ENCODE data around the gene TMEM8B.
A peak's percentile ranks its signal among the peaks of the same experiment; 100 is the strongest.

Gene TMEM8B

DNA sequence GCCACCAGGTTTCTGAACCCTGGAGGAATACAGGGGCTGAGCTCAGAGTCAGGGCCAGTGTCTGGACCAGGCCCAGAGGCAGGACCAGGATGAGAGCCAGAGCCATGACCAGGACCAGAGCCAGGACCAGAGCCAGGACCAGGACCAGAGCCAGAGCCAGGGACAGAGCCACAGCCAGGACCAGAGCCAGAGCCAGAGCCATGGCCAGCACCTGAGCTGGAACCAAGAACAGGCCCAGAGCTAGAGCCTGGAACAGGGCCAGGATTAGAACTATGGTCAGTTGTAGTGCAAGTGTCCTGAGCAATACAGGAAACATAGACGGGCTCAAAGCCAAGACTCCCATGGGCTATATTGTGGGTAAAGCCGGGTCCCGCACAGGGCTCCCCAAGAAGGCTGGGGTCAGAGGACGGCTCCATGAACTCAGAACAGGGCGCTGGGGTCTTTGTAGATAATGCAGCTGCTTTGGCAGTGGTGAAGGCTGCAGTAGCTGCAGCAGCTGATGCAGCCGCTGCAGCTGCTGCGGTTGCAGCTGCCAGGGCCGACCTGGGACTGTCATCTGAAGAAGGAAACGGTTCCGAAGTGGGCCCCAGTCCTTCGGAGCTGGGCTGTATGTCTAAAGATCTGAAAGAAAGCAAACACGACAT, 17.5 kb upstream of the TMEM8B start:
- no peak for DNase-seq

DNA sequence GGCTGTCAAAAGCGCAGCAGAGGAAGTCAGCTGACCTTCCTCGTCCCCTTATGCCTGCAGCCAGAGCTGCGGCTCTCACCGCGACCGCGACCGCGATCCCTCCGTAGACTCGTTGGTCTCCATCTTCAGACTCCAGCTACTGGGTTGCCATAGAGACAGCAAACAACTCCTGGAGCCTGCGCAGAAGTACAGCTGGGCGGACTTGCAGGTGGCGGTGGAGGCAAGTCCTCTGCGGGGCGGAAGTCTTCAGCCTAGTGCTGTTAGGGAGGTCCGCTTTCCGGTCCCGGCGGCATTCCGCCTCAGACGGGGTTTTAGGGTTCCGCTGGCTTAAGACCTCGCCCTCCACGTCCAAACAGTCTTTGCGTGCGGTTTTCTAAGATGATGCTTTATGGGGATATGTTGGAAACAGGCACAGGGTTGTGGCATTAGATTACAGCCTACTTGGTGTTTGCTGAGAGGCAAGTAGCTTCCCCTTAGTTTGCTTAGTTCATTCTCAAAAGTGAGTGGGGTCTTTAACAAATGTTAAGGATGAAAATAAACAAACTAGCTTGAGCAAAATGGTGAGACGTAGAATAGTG, 16.9 kb upstream of the TMEM8B start, which contains the start of gene SPAG8:
TSS of gene SPAG8 (minus strand) at position 238 of the 578 bp plus-strand sequence. CDS start at position 123, 115 bp downstream.
- DNase-seq: peak; percentile 94

DNA sequence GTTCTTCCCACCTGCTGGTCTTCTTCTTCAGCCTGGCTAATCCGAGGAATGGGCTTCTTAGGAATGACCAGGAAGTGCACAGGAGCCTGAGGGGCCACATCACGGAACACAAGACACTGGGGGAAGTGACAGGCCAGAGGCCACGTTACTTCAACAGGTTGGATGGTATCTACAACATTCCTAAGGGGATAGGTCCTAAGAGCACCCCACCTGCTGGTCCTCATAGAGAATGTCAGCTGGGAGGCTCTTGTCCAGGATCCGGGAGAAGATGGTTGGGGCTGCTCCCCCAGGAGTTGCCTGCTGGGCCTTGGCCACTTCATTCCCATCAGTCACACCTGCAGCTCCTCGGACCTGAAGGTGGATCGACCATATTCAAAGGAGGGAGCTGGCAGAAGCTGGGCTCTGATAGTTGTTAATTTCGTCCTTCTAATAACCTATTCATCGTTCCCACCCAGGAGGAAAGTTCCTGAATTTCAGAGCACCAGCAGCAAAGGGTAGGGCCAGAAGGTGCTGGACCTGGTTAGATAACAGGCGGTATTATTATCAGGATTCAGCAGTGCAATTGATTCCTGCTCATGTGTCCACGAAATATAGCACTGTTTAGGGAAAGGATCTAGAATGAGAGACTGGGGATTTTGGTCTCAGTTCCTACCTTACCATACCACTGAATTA, 15.5 kb upstream of the TMEM8B start:
- no peak for DNase-seq

DNA sequence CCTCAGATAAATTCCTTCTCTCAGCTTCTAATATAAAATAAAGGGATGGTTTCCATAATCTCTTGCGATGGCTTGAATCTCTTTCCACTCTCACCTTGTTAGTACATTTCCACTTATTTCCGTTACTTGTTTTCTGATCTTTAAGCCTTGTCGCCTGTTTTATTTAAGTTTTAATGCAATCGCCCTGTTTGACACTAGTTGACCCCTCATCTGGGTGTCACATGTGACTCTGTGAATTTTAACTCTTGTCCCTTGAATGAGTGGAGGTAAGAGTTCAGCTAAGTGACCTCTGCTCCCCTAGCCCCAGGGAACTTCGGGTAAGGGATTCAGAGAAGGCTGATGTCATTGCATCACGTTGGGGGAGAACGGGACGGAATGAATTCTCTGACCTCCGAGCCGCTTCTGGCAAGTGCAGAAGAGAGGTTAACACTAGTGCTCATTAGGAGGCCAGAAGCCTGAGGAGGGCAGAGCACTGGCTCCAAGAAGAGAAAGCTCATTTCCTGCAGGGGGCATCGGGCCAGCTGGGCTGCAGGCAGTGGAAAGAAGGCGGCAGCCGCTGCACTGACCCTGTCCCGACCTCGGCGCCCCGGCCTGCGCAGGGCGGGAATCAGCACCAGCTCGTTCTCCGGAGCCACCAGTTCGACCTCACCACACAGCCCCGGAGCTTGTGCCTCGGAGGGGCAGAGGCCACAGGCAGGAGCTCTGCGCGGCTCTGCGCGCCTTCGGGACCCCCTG, 14.8 kb upstream of the TMEM8B start:
- DNase-seq: peak; percentile 61

DNA sequence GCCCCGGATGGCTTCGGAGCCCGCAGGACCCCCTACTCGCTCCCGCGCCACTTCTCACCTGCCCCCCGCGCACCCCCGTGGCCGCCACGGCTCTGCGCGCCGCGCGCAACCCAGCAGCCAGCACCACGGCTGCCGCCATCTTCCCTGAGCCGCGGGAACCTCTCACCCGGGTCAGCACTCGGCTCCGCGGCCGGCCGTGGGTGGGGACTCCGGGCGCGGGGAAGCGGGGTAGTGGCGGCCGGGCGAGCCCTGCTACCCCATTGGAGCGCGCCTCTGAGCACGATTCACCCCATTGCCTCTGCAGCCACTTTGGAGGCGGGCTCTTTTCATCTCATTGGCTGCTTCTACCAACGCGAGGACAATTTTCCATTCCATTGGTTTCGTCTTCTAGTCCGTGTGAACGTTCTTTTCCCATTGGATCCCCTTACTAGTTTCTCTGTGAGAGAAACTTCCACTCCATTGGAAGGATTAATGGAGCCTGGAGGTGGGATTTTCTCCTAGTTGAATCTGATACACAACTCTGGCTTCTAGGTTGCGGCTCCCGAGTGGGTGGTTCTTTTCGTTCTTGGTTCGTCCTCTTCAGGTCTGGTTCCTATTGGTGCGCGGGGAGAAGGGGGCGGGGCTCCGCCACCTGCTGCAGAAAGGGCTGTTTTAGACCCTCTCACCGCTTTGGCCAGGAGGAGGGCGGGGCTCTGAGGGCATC, 14.0 kb upstream of the TMEM8B start, which contains the start of gene HINT2:
TSS of gene HINT2 (minus strand) at position 202 of the 703 bp plus-strand sequence. CDS start at position 139, 63 bp downstream.
- DNase-seq: peak; percentile 98

DNA sequence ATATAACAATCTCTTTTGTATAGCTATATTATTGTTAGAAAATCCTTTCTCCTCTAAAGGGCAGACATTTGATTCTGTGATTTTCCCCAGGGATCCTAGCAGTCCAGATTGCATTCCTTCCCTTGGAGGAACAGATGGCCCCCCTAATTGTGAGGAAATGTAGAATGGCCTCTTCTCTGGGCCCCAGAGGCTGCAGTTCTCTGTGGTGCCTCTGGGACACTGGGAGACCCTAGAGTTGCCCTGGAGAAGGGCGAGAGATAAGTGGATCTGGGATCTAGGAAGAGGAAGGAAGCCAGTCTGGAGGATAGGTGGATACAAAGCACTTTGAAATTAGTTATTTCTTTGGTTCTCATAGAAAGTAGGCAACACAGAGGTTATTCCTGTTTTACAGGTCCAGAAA, 12.3 kb upstream of the TMEM8B start:
- no peak for DNase-seq

DNA sequence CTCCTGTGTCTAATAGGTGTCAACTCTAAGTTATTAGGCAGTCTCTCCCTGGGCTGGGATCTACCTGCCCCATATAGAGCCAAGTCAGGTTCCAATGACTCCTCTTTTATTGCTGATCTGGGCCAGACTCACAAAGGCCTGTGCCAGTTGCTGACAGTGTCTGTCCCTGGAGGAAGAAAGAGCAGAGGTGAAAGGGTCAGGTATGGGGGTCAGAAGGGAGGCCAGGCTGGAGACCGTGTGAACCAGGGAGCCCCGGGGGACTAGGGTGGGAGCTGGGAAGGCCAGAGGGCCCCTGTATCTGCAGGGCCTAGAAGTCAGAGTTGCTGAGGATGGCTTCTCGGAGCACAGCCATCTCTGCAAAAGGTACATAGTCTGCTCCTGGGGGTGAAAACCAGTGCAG, 10.7 kb upstream of the TMEM8B start:
- no peak for DNase-seq

DNA sequence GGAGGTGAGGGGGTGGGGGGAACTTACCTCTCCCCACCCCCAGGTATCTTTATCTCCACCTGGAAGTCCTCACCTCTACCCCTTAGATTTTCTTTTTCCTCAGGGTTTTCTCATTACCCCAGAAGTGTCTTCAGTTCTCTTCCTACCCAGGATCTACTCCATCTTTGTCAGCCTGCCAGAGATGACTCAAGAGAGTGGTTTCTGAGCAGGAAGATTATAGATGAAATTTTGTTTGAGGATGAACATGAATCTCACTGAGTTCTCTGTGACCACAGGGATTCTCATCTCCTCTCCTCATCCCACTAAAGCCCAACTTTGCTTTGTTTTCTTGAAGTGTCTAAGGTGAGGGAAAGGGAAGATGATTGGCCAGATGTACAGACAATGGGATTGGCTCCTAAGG, 9.0 kb upstream of the TMEM8B start:
- DNase-seq: no peak

DNA sequence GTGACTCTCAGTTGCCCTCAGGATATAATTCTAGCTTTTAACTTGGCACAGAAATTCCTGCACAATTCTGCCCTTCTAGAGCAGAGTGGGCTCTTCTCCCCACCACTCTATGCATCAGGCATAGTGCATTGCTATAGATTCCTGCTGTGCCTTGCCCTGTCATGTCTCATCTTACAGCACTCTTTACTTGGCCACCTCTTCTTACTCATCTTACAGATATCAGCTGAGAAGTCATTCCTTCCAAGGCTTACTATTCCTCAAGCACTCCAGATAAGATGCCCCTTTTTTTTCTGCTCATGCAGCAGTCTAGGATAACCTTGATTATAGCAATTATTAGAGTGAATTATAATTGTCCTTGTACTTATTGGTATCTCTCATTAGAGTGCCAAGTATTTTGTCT, 6.1 kb upstream of the TMEM8B start:
- DNase-seq: no peak

DNA sequence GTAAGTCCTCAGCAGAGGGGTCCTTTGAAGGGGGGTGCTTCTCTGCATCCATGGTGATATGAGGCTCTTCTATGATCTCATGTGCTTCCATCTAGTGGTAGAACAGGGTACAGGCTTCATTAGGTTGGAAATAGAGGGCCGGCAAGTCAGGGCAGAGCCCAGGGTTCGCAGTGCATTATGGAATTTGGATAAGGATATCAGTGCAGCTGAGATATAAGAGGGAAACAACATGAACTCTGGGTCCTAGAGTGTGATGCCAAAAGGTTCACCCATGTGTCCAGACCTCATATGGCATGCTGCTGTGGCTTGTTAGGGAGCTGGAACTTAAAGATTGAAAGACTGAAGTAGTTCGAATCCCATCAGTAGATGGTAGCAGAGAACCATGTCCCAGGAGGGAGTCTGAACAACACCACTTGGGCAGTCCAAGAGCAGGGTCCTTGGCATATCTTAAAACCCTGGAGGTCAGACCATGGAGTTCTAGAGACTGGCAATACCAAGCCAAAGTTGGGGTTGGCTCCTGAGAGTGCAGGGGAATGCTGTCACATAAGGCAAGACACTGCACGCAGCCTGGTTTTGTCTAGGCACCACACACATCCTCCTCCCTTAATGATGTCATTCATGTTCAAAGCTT, 2.8 kb upstream of the TMEM8B start:
- DNase-seq: peak; percentile 42

DNA sequence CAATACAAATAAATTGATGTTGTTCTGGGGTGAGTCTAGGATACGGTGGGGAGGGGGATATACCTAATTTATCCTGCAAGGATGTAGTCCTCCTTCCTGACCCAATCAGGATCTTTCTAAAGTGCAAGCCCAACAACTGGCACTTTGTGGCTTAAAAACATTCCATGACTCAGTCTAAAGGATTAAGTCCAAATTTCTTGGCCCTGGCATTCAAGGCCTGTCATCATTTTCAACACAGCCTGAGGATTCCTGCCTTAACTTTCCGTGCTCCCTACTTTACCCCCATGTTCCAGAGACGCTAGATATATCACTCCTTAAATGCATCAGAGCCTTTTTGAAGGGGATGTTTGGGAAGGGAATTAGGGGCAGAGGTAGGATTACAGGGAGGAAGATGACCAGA, 1.5 kb upstream of the TMEM8B start:
- DNase-seq: no peak

DNA sequence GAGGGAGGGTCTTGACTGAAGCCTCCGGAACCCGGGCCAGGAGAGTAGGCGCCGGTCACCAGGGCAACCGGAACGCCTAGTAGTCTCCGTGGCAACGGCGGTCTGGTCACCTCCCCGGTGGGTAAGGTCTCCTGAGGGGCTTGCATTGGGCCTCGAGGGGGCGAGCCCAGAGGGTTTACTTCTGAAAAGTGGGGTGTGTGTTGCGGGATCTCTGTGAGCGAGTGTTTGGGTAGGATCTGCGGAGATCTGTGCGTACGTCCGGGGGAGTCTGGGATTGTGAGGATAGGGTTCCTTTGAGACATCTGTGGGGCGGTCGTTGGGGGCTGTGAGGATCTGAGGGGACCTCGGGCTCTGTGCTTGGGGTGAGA, 328 bp upstream of the TMEM8B start, which contains the start of gene FAM221B:
TSS of gene FAM221B (minus strand) at position 17 of the 368 bp plus-strand sequence. CDS start 2,571 bp downstream, outside the sequence.
- peak; percentile 56 for DNase-seq

DNA sequence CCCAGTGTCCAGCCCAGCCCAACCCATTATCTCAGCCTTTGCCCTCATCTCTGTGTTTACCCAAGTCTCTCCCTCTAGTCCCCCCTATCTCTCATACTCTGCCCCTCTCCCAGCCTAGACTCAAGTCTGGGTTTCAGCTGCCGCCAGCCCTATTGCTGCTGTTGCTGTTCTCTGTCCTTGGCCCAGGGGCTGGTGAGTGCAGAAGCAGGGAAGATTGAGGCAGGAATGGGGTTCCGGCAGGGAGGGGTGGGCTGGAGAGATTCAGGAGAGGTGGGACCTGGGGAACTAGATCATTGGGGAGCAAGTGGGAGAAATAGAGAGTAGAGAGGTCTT, 702 bp downstream of the TMEM8B start:
- no peak for DNase-seq

DNA sequence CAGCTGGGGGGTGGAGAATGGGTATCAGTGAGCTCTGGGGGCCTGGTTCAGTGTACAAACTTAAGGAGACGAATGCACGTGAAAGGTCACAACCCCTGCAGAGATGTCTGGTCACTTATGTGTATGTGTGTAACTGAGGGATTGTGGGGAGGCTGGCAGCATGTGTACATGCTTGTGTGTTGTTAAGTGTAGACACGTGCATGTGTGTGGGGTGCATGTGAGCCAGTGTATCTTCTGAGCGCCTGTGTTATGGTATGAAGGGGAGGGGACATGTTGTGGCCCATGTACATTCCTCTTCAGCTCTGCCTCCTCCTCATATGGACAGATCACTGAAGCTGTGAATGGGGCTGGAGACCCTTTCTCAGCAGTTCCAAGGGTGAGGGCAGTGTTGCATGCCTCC, 2.0 kb downstream of the TMEM8B start:
- DNase-seq: no peak

DNA sequence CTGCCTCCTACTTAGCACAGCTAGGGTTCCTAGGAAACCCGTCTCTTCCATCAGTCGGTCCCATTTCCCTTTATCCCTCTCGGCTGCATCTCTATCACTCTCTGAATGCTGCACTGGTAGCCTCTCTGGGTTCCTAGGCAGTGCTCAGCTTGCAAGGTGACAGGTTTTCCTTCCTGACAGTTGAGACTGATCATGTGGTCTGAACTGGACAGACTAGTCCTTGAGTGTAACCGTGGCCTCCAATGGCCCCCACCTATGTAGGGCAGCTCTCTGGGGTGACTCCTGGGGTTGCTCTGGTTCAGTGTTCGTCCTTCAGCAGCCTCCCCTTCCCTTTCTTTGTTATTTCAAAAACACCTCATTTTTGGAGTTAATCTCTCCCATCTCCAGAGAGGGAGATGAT, 3.8 kb downstream of the TMEM8B start:
- no peak for DNase-seq

DNA sequence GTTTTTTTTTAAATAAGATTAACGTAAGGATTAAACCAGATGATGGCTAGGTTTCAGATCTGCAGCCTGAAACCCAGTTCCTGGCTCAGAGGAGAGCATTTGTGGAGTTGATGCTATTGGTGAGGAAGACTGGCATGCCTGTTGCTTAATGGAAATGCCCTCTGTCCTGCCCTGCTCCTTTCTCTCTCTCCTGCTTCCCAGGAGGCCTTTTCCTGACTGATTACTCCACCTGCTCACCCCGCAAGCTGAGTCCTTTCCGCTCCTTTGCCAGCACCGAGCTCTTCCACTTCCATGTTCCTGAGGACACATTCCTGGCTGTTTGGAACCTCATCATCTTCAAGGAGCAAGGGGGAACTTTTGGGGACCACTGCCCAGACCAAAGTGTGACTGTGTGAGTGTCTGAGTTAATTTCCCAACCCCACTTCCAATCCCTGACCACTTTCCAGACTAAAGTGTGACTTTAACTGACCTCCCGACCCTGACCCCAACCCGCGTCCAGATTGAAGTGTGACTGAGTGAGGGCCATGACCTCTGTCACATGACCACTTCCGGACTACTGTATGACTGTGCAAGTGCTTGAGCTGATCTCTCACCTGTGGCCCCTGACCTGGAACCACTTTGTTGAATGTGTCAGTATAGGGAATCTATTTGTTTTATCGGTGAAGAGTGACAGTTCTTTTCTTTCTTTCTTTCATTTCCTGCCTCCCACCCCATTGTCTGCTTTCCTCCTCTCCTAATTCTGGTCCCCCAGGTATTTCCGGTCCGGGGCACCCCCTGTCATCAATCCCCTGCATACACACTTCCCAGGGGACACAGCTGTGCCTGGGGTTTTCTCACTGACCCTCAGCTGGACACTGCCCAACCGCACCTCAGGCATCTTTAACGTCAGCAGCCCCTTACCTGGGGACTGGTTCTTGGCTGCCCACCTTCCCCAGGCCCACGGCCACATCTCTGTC, 5.5 kb downstream of the TMEM8B start:
- DNase-seq: no peak

DNA sequence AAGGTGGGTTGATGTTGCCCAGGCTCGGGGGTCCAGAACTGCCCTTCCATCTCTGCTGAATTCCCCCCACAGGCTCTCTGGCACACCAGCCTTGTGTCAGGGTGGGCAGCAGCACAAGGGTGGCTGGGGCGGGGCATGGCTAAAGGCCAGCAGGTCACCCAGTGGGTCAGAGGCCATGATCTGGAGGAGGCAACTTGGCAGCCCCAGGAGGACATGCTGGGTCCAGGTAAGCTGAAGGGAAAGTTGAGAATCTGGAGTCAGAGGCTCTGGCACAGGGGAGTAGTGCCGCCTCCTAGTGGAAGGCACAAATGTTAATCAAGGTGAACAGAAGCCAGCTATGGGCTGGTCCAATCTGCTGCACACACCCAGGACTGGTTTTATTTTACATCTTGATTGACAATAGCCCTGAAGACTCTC, 6.2 kb downstream of the TMEM8B start:
- DNase-seq: no peak

DNA sequence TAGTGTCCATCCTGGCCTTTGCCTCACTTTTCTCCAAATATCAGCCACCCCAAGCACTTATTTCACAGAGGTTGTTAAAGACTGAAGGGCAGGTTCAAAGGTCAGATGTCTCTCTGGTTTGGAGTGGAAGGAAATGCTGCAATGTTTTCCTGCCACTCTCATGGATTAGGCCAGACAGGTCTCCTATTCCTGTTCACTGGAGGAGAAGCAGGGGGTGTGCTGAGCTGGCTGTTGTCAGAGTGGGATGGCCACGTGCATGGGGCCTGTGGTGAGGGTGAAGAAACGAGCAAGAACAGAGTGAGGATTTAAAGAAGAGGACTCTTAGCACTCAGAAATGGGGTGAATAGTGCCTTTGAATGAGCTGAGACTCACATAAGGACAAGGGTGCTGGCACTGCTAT, 6.7 kb downstream of the TMEM8B start:
- no peak for DNase-seq

DNA sequence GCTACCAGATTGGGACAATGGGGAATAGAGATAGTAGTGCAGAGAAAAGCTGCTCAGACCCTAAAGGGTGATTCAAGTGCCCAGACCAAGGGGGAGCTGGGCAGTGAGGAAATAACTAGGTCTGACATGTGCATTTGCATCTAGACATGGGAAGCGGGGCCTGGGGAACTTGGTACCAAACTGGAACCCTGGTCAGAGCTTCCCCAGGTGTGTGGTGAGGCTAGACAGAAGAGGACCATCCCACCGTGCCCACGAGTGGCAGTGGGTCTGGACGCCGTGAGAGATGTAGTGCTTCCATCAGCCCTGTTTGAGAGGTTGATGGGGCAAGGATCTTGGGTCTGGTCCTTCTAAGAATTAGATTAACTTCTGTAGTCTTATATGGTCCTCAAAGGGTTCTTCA, 7.6 kb downstream of the TMEM8B start:
- no peak for DNase-seq

DNA sequence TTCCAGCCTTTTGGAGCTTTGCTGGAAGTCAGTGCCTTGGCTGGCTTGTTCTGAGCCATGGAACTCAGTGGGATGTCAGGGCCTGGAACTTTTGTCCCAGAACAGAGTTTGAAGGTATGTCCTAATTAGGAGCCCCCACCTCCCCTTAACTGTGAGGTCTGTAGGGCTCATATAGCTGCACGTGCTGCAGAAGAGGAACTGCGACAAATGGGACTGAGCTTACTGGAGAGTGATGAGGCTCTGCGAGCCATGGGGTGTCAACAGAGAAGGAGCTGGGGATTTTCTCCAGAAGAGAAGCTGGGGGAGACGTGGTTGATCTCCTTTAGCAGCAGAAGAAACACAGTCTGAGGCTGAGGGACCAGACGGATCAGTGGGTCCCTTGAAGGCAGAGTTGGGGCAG, 10.9 kb downstream of the TMEM8B start:
- no peak for DNase-seq
